LNCaP clone FGC (cell line): ENCODE measurements around the gene METTL3.
A peak's percentile ranks its signal among the peaks of the same experiment; 100 is the strongest.

Experiments used
- DNase-seq: peaks from one replicate; pipeline ENCODE4 v3.0.0-alpha.2; 2011; ENCODE audit warnings: low read depth
- H3K4me3 ChIP-seq: 2 replicates; pipeline ENCODE4 v1.5.1; 2011; ENCODE audit warnings: mild to moderate bottlenecking, low read depth, low read length, control low read depth
- TF ChIP-seq, protein P1 (sequence below): IDR thresholded peaks from 2 replicates; pipeline ENCODE4 v1.5.1; 2012; ENCODE audit warnings: mild to moderate bottlenecking; ENCODE audit not compliant: control insufficient read depth, insufficient read depth; ENCODE audit errors: extremely low read depth

Gene METTL3

GRCh38 chr14:21498540-21499526, 12.3 kb downstream of the METTL3 start:
- TF ChIP-seq, protein P1, sequence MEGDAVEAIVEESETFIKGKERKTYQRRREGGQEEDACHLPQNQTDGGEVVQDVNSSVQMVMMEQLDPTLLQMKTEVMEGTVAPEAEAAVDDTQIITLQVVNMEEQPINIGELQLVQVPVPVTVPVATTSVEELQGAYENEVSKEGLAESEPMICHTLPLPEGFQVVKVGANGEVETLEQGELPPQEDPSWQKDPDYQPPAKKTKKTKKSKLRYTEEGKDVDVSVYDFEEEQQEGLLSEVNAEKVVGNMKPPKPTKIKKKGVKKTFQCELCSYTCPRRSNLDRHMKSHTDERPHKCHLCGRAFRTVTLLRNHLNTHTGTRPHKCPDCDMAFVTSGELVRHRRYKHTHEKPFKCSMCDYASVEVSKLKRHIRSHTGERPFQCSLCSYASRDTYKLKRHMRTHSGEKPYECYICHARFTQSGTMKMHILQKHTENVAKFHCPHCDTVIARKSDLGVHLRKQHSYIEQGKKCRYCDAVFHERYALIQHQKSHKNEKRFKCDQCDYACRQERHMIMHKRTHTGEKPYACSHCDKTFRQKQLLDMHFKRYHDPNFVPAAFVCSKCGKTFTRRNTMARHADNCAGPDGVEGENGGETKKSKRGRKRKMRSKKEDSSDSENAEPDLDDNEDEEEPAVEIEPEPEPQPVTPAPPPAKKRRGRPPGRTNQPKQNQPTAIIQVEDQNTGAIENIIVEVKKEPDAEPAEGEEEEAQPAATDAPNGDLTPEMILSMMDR, result peak; percentile 55
- DNase-seq, result peak; percentile 14
- H3K4me3 ChIP-seq, result no peak overlapping the region

GRCh38 chr14:21496453-21496852, 14.7 kb downstream of the METTL3 start:
- H3K4me3 ChIP-seq, result no peak overlapping the region
- DNase-seq, result no peak
- TF ChIP-seq, protein P1, result no peak

DNA sequence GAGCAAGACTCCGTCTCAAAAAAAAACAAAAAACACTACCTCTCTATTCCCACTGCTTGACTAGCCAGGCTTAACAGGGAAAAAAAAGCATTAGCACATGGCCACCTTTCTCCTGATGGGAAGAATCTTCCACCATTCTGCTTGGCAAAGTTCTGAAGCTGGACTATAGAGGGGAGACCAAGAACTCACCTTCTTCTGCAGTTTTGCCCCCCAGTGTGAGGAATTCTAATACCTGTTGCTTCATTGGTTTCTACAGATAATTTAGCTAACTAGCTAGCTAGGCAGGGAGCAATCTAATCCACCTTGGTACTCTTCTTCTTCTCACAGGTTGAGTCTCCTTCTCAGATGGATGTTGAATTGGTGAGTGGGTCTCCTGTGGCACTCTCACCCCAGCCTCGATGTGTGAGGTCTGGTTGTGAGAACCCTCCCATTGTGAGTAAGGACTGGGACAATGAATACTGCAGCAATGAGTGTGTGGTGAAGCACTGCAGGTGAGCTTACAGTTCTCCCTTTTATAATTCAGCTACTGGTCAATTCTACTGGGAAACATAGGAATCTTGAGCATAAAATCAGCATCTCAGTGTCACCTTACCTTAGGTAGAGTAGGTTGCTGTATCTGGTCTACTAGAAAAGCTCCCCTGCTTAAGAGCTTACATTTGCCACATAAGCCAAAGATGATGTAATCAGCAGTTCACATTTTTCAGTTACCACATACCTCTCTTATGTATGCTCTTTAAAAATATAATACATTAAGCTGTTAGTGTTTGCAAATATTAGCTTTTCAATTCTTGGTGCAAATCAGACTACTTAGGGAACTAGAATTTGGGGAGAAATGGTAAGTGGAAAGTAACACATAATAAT, 16.0 kb downstream of the METTL3 start:
- TF ChIP-seq, protein P1, result no peak
- H3K4me3 ChIP-seq, result no peak overlapping the region
- DNase-seq, result no peak

- no peak overlapping the region for H3K4me3 ChIP-seq
- TF ChIP-seq, protein P1, result no peak
- DNase-seq, result no peak
Measured at GRCh38 chr14:21486640-21487087, 24.5 kb downstream of the METTL3 start.

DNA sequence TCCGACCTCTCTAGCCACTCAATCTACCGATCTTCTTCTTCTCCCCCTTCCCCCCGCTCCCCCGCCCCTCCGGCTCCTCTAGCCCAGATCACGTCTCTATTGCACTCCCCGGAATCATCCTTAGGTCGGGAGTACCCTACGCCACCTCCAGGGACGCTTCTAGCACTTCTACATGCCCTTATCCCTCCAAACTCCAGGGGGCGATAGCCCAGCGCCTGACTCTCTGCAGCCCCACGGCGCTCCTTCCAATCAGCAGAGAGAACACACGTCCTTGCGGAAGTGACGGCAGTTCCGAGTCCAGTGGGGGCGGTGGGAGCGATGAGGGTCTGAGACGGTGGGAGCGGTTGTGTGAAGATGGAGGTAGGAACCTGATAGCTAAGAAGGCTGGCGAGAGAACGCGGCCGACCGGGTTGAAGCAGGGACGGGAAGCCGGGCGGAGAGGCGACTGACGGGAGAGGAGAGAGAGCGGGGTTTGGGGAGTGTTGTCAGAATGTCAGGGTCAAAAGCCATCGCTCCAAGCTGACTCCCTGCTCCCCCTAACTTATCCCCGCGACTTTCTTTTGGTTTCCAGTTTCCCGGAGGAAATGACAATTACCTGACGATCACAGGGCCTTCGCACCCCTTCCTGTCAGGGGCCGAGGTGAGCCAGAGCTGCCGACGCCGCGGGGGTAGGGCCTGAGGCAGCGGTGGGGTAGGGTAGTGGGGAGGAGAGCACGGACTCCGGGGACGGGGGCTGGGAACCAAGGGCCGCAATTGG, 34.0 kb downstream of the METTL3 start, which contains the start of the genes RAB2B and TOX4:
Gene RAB2B (minus strand): TSS at position 35 of the 757 bp plus-strand sequence. CDS start 87 bp downstream, outside the sequence.
Gene TOX4 (plus strand): TSS at position 271 of the 757 bp plus-strand sequence. CDS start 84 bp downstream, at position 355.
- H3K4me3 ChIP-seq, result peak within 1 kb of the TSS; percentile 98
- TF ChIP-seq, protein P1, result peak; percentile 92
- peak; percentile 98 for DNase-seq

- DNase-seq, result peak; percentile 59
- H3K4me3 ChIP-seq, result peak overlapping the region; percentile 98
- TF ChIP-seq, protein P1, result no peak
Measured at GRCh38 chr14:21476523-21476924, 34.6 kb downstream of the METTL3 start.
